Colon (tissue), 2 donors: ENCODE measurements around the gene PCNP.
"Not testable (repeated sequence)": the region's sequence is repeated elsewhere in the genome, so short reads cannot be mapped to it uniquely, and the experiment has no call there.

ENCODE experiments used
- FAIRE-seq: peaks from 2 replicates; lab custom pipeline; 2012; peaks lifted over from hg19 to GRCh38; lab: Jason Lieb, UNC
- donor health status: control.
- donor health status: control.

Gene PCNP

GRCh38 chr3:101567528-101568317 lies 6.3 kb upstream of the PCNP start:
- no peak for FAIRE-seq

- no peak for FAIRE-seq
Observed at GRCh38 chr3:101571028-101571895, 2.7 kb upstream of the PCNP start.

GRCh38 chr3:101574388-101575112 lies 570 bp downstream of the PCNP start:
- FAIRE-seq: no peak

GRCh38 chr3:101577286-101577685 lies 3.3 kb downstream of the PCNP start:
- FAIRE-seq: no peak

GRCh38 chr3:101588616-101589015 lies 14.6 kb downstream of the PCNP start:
- FAIRE-seq: no peak

- no peak for FAIRE-seq
Observed at GRCh38 chr3:101591071-101591470, 17.1 kb downstream of the PCNP start.

- no peak for FAIRE-seq
Observed at GRCh38 chr3:101602731-101603130, 28.8 kb downstream of the PCNP start.

- FAIRE-seq: no peak
Observed at GRCh38 chr3:101603184-101603583, 29.2 kb downstream of the PCNP start.

- FAIRE-seq: not testable (repeated sequence)
Observed at GRCh38 chr3:101605398-101605797, 31.4 kb downstream of the PCNP start.

- FAIRE-seq: no peak
Observed at GRCh38 chr3:101611023-101611422, 37.0 kb downstream of the PCNP start.

GRCh38 chr3:101613014-101613413 lies 39.0 kb downstream of the PCNP start:
- FAIRE-seq: not testable (repeated sequence)

- no peak for FAIRE-seq
Observed at GRCh38 chr3:101615525-101615924, 41.5 kb downstream of the PCNP start.

GRCh38 chr3:101617478-101617877 lies 43.5 kb downstream of the PCNP start:
- no peak for FAIRE-seq

- FAIRE-seq: no peak
Observed at GRCh38 chr3:101618726-101619125, 44.7 kb downstream of the PCNP start.

- FAIRE-seq: no peak
Observed at GRCh38 chr3:101619734-101620133, 45.8 kb downstream of the PCNP start.

- no peak for FAIRE-seq
Observed at GRCh38 chr3:101623656-101624055, 49.7 kb downstream of the PCNP start.

- no peak for FAIRE-seq
Observed at GRCh38 chr3:101624857-101625256, 50.9 kb downstream of the PCNP start.

GRCh38 chr3:101625879-101626278 lies 51.9 kb downstream of the PCNP start:
- no peak for FAIRE-seq

GRCh38 chr3:101629219-101629618 lies 55.2 kb downstream of the PCNP start:
- FAIRE-seq: no peak

- no peak for FAIRE-seq
Observed at GRCh38 chr3:101631098-101631796, 57.3 kb downstream of the PCNP start.

- not testable (repeated sequence) for FAIRE-seq
Observed at GRCh38 chr3:101631959-101632358, 58.0 kb downstream of the PCNP start.

- FAIRE-seq: no peak
Observed at GRCh38 chr3:101632586-101632985, 58.6 kb downstream of the PCNP start.
